OCI-LY1 (cell line): ENCODE measurements around the gene DNAJB8.

Experiments used
- H2AFZ ChIP-seq: fragments of 200-600 bp; sonication (generic), shearing (Covaris generic); 2 replicates; pipeline ENCODE4 v1.6.0; 2014; ENCODE audit warnings: antibody characterized with exemption, mild to moderate bottlenecking, low read length
- H3F3A ChIP-seq: fragments of 200-600 bp; sonication (generic), shearing (Covaris generic); 2 replicates; pipeline ENCODE4 v1.6.0; 2014; ENCODE audit warnings: mild to moderate bottlenecking, antibody characterized with exemption, low read length, moderate library complexity; ENCODE audit not compliant: insufficient read depth
- H3K27ac ChIP-seq: fragments of 200-600 bp; sonication (generic); 2 replicates; pipeline ENCODE4 v1.5.1; 2014; ENCODE audit warnings: low read length, mixed run types, mild to moderate bottlenecking, low read depth; ENCODE audit not compliant: poor library complexity, severe bottlenecking
- H3K27me3 ChIP-seq: fragments of 200-600 bp; sonication (generic); 2 replicates; pipeline ENCODE4 v1.6.0; 2014; ENCODE audit warnings: antibody characterized with exemption, mild to moderate bottlenecking, low read length, moderate library complexity; ENCODE audit not compliant: insufficient read depth
- H3K36me3 ChIP-seq: fragments of 200-600 bp; sonication (generic); 2 replicates; pipeline ENCODE4 v1.6.1; 2014; ENCODE audit warnings: mild to moderate bottlenecking, antibody characterized with exemption, low read length, moderate library complexity, mixed read lengths; ENCODE audit not compliant: insufficient read depth
- H3K4me1 ChIP-seq: fragments of 200-600 bp; sonication (generic); 2 replicates; pipeline ENCODE4 v1.5.1; 2014; ENCODE audit warnings: mild to moderate bottlenecking, low read length, moderate library complexity; ENCODE audit not compliant: insufficient read depth, severe bottlenecking
- H3K4me2 ChIP-seq: fragments of 200-600 bp; sonication (generic), shearing (Covaris generic); 2 replicates; pipeline ENCODE4 v1.6.1; 2014; ENCODE audit warnings: low read length
- H3K4me3 ChIP-seq: fragments of 200-600 bp; sonication (generic); 2 replicates; pipeline ENCODE4 v1.5.1; 2014; ENCODE audit warnings: low read length, low read depth, mild to moderate bottlenecking, mixed read lengths; ENCODE audit not compliant: poor library complexity, severe bottlenecking
- H3K79me2 ChIP-seq: fragments of 200-600 bp; shearing (Covaris generic); 2 replicates; pipeline ENCODE4 v1.6.1; 2016; ENCODE audit warnings: mixed run types, low read length, mixed read lengths; ENCODE audit not compliant: insufficient read depth
- H3K9ac ChIP-seq: fragments of 200-600 bp; sonication (generic), shearing (Covaris generic); 2 replicates; pipeline ENCODE4 v1.6.1; 2014; ENCODE audit warnings: mild to moderate bottlenecking, low read length, mixed read lengths
- H3K9me2 ChIP-seq: fragments of 200-600 bp; sonication (generic), shearing (Covaris generic); 2 replicates; pipeline ENCODE4 v1.6.1; 2014; ENCODE audit warnings: low read depth, mild to moderate bottlenecking, low read length, mixed read lengths
- H3K9me3 ChIP-seq: fragments of 200-600 bp; shearing (Covaris generic); 2 replicates; pipeline ENCODE4 v1.6.1; 2014; ENCODE audit warnings: low read length, mixed read lengths
- H4K20me1 ChIP-seq: fragments of 200-600 bp; sonication (generic), shearing (Covaris generic); 2 replicates; pipeline ENCODE4 v1.6.0; 2016; ENCODE audit warnings: mild to moderate bottlenecking, low read length; ENCODE audit not compliant: insufficient read depth
- EZH2 ChIP-seq: fragments of 200-600 bp; sonication (generic), shearing (Covaris generic); IDR thresholded peaks from 2 replicates; pipeline ENCODE4 v1.8.0; 2017; ENCODE audit warnings: borderline replicate concordance, mixed run types, mild to moderate bottlenecking, antibody characterized with exemption, low read length, moderate library complexity, mixed read lengths
- TF ChIP-seq, protein P1 (sequence below): fragments of 200-600 bp; sonication (generic), shearing (Covaris generic); IDR thresholded peaks from 2 replicates; pipeline ENCODE4 v1.5.1; 2017; ENCODE audit warnings: mild to moderate bottlenecking, antibody characterized with exemption, low read length, moderate library complexity, mixed read lengths

DNAJB8 gene

DNA sequence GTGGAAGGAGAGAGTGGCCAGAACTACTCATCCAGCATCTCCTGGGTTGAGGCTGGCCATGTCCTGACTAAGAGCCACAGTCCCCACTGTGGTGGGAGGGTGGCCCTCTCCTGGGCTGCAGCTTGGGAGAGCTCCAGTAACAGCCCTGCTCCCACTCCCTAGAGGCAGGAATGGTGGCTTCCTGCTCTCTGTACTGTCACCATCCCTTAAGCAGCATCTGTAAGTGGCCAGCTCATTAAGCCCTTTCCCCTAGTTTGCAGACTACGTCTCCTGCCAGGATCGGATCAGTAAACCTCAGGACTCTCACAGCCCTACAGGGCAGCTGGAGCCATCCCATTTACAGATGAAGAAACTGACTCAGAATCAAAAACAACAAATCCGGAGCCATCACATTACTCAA lies 30.5 kb downstream of the DNAJB8 start:
- no peak overlapping the region for H3K27ac ChIP-seq
- no peak for TF ChIP-seq EZH2
- TF ChIP-seq, protein P1, sequence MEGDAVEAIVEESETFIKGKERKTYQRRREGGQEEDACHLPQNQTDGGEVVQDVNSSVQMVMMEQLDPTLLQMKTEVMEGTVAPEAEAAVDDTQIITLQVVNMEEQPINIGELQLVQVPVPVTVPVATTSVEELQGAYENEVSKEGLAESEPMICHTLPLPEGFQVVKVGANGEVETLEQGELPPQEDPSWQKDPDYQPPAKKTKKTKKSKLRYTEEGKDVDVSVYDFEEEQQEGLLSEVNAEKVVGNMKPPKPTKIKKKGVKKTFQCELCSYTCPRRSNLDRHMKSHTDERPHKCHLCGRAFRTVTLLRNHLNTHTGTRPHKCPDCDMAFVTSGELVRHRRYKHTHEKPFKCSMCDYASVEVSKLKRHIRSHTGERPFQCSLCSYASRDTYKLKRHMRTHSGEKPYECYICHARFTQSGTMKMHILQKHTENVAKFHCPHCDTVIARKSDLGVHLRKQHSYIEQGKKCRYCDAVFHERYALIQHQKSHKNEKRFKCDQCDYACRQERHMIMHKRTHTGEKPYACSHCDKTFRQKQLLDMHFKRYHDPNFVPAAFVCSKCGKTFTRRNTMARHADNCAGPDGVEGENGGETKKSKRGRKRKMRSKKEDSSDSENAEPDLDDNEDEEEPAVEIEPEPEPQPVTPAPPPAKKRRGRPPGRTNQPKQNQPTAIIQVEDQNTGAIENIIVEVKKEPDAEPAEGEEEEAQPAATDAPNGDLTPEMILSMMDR: no peak
- no peak overlapping the region for H3K4me2 ChIP-seq
- no peaks in the 10 kb centered on the region for H4K20me1 ChIP-seq
- H3F3A ChIP-seq: no peaks in the 10 kb centered on the region
- H3K9me2 ChIP-seq: no peaks in the 10 kb centered on the region
- H3K27me3 ChIP-seq: peaks cover 13% of the 10 kb centered on the region; the same call in 1 of the 2 replicates
- H3K9ac ChIP-seq: no peak overlapping the region
- H2AFZ ChIP-seq: no peak overlapping the region
- no peaks in the 10 kb centered on the region for H3K4me1 ChIP-seq
- H3K79me2 ChIP-seq: no peaks in the 10 kb centered on the region
- H3K9me3 ChIP-seq: no peaks in the 10 kb centered on the region
- H3K36me3 ChIP-seq: no peaks in the 10 kb centered on the region
- H3K4me3 ChIP-seq: no peak overlapping the region

- Histone ChIP-seq H3K9ac (no peak overlapping the region), H3K27ac (no peak overlapping the region), H3K4me1 (no peaks in the 10 kb centered on the region), H3K9me3 (no peaks in the 10 kb centered on the region), H3K79me2 (no peaks in the 10 kb centered on the region), H3K36me3 (no peaks in the 10 kb centered on the region), H2AFZ (no peak overlapping the region), H3K4me2 (no peak overlapping the region), H3K27me3 (peaks cover 13% of the 10 kb centered on the region; the same call in 1 of the 2 replicates), H3K9me2 (no peaks in the 10 kb centered on the region), H3F3A (no peaks in the 10 kb centered on the region), H4K20me1 (no peaks in the 10 kb centered on the region), H3K4me3 (no peak overlapping the region)
- TF ChIP-seq, protein P1: no peak
- TF ChIP-seq EZH2: no peak
Measured at GRCh38 chr3:128435561-128435960, 31.1 kb downstream of the DNAJB8 start.

DNA sequence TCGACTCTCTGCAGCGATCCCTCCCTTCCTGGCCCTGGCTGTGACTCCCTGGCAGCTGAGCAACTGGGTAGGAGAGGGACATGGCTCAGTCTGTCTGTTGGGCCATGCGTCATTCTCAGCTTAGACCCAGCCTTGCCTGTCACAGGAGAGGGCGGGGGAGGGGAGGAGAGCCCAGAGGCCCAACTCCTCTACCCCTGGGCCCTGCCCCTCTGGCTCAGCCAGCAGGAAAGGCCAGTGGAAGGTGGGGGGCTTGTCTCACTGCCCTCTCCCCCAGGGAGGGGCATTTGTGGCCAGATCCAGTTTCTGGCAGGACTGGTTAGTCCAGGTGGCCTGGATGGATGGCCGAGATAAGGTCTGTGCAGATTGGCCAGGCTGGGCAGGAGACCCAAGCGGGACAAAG lies 31.6 kb downstream of the DNAJB8 start:
- Histone ChIP-seq H3K27me3 (peaks cover 13% of the 10 kb centered on the region; the same call in 1 of the 2 replicates), H3K9me3 (no peaks in the 10 kb centered on the region), H3K79me2 (no peaks in the 10 kb centered on the region), H3K36me3 (no peaks in the 10 kb centered on the region), H3K4me1 (no peaks in the 10 kb centered on the region), H3K27ac (no peak overlapping the region), H3K4me2 (no peak overlapping the region), H3F3A (no peaks in the 10 kb centered on the region), H3K9ac (no peak overlapping the region), H4K20me1 (no peaks in the 10 kb centered on the region), H2AFZ (no peak overlapping the region), H3K4me3 (no peak overlapping the region), H3K9me2 (no peaks in the 10 kb centered on the region)
- TF ChIP-seq EZH2: no peak
- TF ChIP-seq, protein P1: no peak
